GM18507 (cell line): ENCODE measurements around the gene HSF4.
A peak's percentile ranks its signal among the peaks of the same experiment; 100 is the strongest.

Experiments
- DNase-seq: peaks from one replicate; pipeline ENCODE4 v3.0.0; 2011; ENCODE audit warnings: low read depth; ENCODE audit not compliant: insufficient read length; ENCODE audit errors: extremely low spot score
- FAIRE-seq: peaks from 2 replicates; lab custom pipeline; 2011; peaks lifted over from hg19 to GRCh38; lab: Jason Lieb, UNC

HSF4 gene

GRCh38 chr16:67165121-67166078, 855 bp downstream of the HSF4 start:
- DNase-seq (no peak), FAIRE-seq (no peak)

- FAIRE-seq = no peak
Observed at GRCh38 chr16:67166110-67166547, 1.6 kb downstream of the HSF4 start.

DNA sequence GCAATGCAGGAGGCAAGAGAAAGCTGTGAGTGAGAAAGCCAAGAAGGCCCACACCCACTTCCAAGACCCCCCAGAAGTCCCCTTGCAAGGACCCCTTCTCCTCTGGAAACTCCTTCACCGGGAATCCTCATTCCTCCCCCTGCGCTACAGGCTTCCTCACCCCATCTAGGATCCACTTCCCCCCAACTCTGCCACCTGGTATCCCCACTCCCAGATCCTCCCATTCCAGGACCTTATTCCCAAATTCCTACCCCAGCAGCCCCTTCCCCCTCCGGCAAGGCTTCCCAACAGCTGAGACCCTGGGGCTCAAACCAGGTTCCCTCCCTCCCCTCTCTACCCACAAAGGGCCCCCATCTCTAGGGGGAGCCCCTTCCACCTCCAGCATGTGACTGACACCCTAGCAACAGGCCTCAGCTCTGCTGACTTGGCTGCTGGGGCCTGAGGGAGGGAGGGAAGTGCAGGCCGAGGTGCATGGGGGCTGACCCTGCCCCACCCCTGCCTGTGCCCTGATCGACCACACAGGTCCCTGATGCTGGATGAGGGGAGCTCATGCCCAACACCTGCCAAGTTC, 2.1 kb downstream of the HSF4 start:
- no peak for DNase-seq
- no peak for FAIRE-seq

More at GRCh38 chr16:67166110-67166547, 1.6 kb downstream of the HSF4 start:
- no peak for DNase-seq

DNA sequence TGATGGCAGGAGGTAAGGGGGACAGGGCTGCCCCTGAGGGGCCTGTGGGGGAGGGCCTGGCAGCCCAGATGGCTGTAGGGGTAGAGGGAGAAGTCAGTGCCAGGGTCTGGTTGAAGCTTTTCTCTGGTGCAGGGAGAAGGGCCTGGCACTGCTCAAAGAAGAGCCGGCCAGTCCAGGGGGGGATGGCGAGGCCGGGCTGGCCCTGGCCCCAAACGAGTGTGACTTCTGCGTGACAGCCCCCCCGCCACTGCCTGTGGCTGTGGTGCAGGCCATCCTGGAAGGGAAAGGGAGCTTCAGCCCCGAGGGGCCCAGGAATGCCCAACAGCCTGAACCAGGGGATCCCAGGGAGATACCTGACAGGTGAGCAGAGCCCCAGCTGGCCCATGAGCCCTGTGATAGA, 3.0 kb downstream of the HSF4 start:
- no peak for DNase-seq
- no peak for FAIRE-seq

DNA sequence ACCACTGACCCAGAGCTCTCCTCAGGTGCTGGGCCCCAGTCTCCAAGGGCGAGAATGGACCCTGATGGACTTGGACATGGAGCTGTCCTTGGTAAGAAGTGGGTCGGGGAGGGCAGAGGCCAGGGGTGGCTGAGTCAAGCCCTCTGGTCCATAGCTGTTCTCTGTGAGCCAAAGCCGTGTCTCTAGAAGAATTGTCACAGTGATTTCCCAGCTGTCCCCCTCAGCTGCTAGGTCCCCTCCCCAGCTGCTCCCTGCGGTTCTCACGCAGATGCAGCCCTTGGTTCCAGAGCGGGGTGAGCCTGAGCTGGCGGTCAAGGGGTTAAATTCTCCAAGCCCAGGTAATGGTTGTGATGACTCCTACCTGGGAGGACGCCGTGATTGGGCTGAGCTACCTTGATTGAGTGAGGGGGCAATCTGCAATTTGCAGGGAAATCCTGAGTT, 4.5 kb downstream of the HSF4 start:
- no peak for DNase-seq
- FAIRE-seq = no peak

- DNase-seq (no peak), FAIRE-seq (no peak)
Observed at GRCh38 chr16:67169642-67170167, 5.2 kb downstream of the HSF4 start.

DNA sequence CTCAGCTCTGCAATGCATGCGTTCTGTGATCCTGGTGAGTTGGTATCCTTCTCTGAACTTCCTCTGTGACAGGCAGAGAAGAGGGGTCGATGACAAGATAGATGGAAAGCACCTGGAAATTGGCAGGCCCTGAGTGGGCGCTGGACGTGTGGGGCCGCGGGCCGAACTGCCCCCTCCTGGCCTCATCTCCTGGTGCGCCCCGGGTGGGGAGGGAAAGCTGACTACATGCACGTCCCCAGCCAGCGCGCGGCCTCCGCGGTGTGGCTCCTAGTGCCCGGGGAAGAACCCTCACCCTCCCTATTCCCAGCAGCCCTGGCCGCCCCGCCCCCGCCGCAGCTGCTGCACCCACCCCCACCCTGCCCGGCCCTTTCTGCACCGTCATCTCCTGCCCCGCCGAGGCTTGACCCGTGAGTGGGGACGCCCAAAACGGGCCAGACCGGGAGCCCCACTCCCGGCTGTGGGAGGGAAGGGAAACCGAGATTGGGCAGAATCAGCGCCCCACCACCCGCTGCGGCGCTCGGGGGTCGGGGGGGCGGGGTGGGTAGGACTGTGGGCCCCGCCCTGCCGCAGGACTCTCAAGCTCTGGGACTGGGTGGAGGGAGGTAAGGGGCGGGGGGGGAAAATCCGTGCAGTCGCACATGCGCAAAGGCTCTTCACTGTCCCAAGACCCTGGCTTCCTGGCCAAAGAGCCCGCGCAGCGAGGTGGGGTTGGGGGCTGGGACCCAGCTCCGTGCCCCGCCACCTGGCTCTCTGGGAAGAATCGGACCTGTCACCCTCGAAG, 5.8 kb downstream of the HSF4 start, which contains the start of gene NOL3:
TSS of gene NOL3 (plus strand) at position 371 of the 781 bp plus-strand sequence.
- FAIRE-seq = peak; percentile 26

DNA sequence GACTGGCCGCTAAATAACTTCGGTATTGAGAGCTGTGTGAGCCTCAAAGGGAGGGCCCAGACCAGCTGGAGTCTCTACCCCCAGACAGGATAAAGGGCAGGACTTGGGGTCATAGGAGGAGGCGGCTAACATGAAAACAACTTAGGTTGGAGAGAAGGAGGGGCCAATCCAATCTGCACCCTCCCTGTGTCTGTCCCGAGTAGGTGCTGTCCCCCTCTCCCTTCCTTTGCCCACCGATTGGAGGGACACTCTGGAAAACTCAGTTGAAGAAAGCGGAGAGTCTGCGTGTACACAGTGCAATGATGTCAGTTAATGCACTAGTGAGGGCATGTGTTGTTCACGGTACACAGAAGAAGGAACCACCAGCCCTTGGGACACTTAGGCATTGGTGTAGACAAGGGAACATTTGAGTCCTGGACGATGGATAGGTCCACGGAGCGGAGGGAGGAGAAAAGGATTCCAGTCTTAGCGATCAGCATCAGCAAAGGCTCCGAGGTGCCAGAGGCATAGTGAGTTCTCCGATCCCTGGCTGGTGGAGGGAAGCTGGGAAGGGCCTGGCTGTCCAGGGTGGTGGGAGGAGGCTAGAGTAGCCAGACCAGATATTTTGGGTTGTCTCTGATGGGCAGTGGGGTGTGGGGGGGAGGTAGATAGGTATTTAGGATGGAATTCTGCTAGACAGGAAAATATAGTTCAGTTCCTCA, 6.6 kb downstream of the HSF4 start:
- no peak for FAIRE-seq
- DNase-seq = no peak

More for the DNA sequence above, 5.8 kb downstream of the HSF4 start, which contains the start of gene NOL3:
- DNase-seq = no peak

- no peak for DNase-seq
- FAIRE-seq = no peak
Observed at GRCh38 chr16:67173323-67173722, 8.8 kb downstream of the HSF4 start.

GRCh38 chr16:67173808-67174705, 9.5 kb downstream of the HSF4 start:
- no peak for DNase-seq
- peak; percentile 67 for FAIRE-seq

- FAIRE-seq (no peak), DNase-seq (no peak)
Observed at GRCh38 chr16:67174706-67175231, 10.2 kb downstream of the HSF4 start.

DNA sequence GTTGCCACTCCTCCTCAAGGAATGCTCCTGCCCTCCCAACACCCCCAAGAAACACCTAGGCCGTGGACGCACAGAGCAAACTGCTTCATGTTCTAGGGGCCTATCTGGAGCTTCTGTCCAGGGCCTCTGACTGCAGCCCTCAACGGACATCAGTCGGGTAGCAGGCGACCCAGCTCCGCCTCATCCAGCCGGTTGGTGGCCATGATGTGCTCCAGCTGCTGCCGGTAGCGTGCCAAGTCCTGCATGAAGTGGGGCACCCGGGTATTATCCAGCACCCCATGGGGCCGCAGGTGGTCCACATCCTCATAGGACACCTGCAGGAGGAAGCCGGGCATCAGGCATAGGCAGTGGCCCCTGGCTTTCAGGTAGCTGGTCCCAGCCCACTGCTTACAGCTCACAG, 12.1 kb downstream of the HSF4 start:
- FAIRE-seq = no peak

DNA sequence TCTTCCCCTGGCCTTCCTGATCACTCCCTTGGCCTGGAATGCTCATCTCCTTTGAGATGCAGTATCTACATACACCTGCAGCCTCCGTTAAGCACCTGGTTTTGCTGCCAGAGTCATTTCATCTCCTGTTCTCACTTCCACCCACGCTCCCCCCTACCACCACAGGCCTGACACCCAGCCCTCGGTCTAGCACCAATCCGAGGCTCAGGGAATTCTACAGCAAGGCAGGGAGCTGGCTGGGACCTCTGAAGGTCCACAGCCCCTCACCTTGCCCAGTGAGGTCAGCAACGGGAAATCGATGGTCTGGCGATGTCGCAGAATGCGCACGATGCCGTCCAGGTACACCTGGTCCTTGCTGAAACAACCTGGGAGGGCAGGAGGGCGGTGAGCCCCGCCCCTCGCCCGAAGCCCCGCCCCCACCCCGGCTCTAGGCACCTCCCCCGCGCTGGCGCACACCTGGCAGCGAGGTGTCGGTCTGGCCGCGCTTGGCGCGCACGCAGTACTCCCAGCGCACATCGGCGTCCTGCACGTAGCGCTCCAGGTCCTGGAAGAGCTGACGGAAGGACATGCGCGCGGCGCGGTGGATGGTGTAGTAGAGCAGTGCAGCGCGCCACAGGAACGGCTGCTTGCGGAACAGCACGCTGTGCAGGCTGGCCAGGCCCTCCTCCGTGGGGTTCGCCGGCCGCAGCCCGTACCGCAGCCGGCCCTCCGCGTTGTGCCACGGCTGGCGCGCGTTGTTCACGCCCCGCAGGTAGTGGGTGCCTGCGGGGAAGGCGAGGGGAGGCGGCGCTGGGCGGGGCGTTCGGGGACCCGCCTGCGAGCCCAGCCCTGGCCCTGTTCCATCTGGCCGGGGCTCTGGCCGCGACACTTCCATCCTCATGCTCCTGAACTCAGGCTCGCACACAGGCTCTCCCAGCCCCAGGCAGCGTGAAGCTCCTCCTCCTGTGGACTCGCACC, 13.5 kb downstream of the HSF4 start:
- DNase-seq = no peak
- no peak for FAIRE-seq

More for the DNA sequence above, 12.1 kb downstream of the HSF4 start:
- no peak for DNase-seq

- DNase-seq (no peak), FAIRE-seq (no peak)
Observed at GRCh38 chr16:67179421-67180080, 15.0 kb downstream of the HSF4 start.

- no peak for DNase-seq
- no peak for FAIRE-seq
Observed at GRCh38 chr16:67180166-67180565, 15.6 kb downstream of the HSF4 start.

DNA sequence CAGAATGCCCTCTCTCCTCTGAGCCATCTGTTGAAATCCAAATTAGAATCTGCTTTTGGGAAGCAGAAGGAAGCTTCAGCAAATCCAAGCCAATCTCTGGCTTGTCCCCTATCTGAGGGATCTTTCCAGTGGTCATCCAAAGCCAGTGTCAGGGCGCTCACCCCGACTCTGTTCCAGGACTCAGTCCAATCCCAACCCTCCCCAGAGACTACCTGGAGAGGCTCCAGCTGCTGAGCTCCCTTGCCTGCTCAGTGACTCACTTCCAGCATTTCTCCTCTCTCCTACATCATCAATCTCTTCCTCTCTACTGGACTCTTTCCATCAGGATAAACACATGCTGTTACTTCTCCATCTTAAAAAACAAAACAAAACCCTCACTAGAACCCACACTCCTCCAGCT, 16.8 kb downstream of the HSF4 start:
- no peak for FAIRE-seq

More for the DNA sequence above, 16.8 kb downstream of the HSF4 start:
- DNase-seq = no peak
